HFFc6 (cell line): ENCODE results near the gene CD5L. TPM values are rescaled to one million over a fixed set of nuclear protein-coding genes. Genes with fewer than 3 reads are reported as not detected.

Source experiments
- DNase-seq: peaks from one replicate; pipeline ENCODE4 v3.0.0-alpha.2; 2018
- H3K27ac Mint-ChIP-seq: 2 replicates; pipeline ENCODE4 v1.8.0; 2020; ENCODE audit warnings: mild to moderate bottlenecking, mixed read lengths
- H3K27me3 Mint-ChIP-seq: 2 replicates; pipeline ENCODE4 v1.8.0; 2021; ENCODE audit warnings: mild to moderate bottlenecking, moderate library complexity, mixed read lengths; ENCODE audit not compliant: insufficient read depth
- H3K36me3 Mint-ChIP-seq: 2 replicates; pipeline ENCODE4 v1.8.0; 2021; ENCODE audit warnings: low read depth, mixed read lengths
- H3K4me1 Mint-ChIP-seq: 2 replicates; pipeline ENCODE4 v1.8.0; 2020; ENCODE audit warnings: low read depth, mixed read lengths
- H3K4me3 Mint-ChIP-seq: 2 replicates; pipeline ENCODE4 v1.8.0; 2020; ENCODE audit warnings: mild to moderate bottlenecking, moderate library complexity, mixed read lengths
- H3K9me3 Mint-ChIP-seq: 2 replicates; pipeline ENCODE4 v1.8.0; 2020; ENCODE audit warnings: mild to moderate bottlenecking, mixed read lengths
- total RNA-seq, 6 experiments: library from RNA; stranded (reverse); fragmentation: NEBNext Ultra II Directional; extraction: Animal tissue kit (Norgen Biotek cat#: 25700); gene quantifications; 2 replicates in 1 of 6; 3 replicates in 5 of 6; pipeline ENCODE4 v1.2.3, GENCODE V29; 2021
- TF ChIP-seq, protein P1 (sequence below): fragments of 200-600 bp; sonication (generic); IDR thresholded peaks from 2 replicates; pipeline ENCODE4 v1.5.0; 2021; ENCODE audit warnings: antibody characterized with exemption, mild to moderate bottlenecking

The CD5L gene
- total RNA-seq, 6 experiments from 2014 or later: not detected

- Mint-ChIP-seq H3K4me3 (no peak overlapping the region), H3K27me3 (peaks cover 3% of the 10 kb centered on the region; the same call in 1 of the 2 replicates), H3K4me1 (no peaks in the 10 kb centered on the region), H3K9me3 (no peaks in the 10 kb centered on the region), H3K27ac (no peak overlapping the region), H3K36me3 (no peaks in the 10 kb centered on the region)
- TF ChIP-seq, protein P1, sequence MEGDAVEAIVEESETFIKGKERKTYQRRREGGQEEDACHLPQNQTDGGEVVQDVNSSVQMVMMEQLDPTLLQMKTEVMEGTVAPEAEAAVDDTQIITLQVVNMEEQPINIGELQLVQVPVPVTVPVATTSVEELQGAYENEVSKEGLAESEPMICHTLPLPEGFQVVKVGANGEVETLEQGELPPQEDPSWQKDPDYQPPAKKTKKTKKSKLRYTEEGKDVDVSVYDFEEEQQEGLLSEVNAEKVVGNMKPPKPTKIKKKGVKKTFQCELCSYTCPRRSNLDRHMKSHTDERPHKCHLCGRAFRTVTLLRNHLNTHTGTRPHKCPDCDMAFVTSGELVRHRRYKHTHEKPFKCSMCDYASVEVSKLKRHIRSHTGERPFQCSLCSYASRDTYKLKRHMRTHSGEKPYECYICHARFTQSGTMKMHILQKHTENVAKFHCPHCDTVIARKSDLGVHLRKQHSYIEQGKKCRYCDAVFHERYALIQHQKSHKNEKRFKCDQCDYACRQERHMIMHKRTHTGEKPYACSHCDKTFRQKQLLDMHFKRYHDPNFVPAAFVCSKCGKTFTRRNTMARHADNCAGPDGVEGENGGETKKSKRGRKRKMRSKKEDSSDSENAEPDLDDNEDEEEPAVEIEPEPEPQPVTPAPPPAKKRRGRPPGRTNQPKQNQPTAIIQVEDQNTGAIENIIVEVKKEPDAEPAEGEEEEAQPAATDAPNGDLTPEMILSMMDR: no peak
- no peak for DNase-seq
These were observed 43.4 kb downstream of the CD5L start for GRCh38 chr1:157798211-157798610.

- Mint-ChIP-seq H3K27ac (no peak overlapping the region), H3K9me3 (peaks cover 55% of the 10 kb centered on the region), H3K27me3 (peaks cover 2% of the 10 kb centered on the region), H3K4me3 (no peak overlapping the region), H3K4me1 (no peaks in the 10 kb centered on the region), H3K36me3 (no peaks in the 10 kb centered on the region)
- TF ChIP-seq, protein P1: no peak
- no peak for DNase-seq
These were observed 56.4 kb downstream of the CD5L start for GRCh38 chr1:157785248-157785647.

GRCh38 chr1:157784801-157785200 is 56.8 kb downstream of the CD5L start:
- no peaks in the 10 kb centered on the region for H3K4me1 Mint-ChIP-seq
- peaks cover 2% of the 10 kb centered on the region for H3K27me3 Mint-ChIP-seq
- H3K27ac Mint-ChIP-seq: no peak overlapping the region
- no peak for DNase-seq
- TF ChIP-seq, protein P1: no peak
- peaks cover 54% of the 10 kb centered on the region for H3K9me3 Mint-ChIP-seq
- no peak overlapping the region for H3K4me3 Mint-ChIP-seq
- no peaks in the 10 kb centered on the region for H3K36me3 Mint-ChIP-seq

GRCh38 chr1:157782931-157783330 is 58.7 kb downstream of the CD5L start:
- Mint-ChIP-seq H3K27ac (no peak overlapping the region), H3K9me3 (peaks cover 46% of the 10 kb centered on the region), H3K27me3 (peaks cover 2% of the 10 kb centered on the region), H3K36me3 (no peaks in the 10 kb centered on the region), H3K4me1 (no peaks in the 10 kb centered on the region), H3K4me3 (no peak overlapping the region)
- TF ChIP-seq, protein P1: no peak
- DNase-seq: no peak

DNA sequence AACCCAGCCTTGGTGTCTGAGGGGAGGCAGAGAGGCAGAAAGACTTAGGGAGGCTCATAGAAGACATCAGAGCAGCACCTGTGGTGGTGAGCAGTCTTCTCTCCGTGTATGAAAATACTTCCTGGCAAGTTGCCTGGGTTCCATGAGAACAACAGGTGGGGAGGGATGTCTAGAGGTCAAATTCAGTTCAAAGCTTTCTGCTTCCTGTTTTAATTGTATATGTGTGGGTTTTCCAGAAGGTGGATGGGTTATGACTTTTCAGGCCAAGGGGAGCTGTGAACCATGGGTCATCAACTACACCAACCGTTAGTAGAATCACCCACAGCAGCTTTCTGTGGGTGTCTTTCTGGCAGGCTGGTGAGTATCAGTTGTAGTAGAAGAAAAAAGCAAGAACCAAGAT is 60.6 kb downstream of the CD5L start:
- peaks cover 35% of the 10 kb centered on the region for H3K9me3 Mint-ChIP-seq
- no peaks in the 10 kb centered on the region for H3K36me3 Mint-ChIP-seq
- H3K27ac Mint-ChIP-seq: no peak overlapping the region
- H3K4me1 Mint-ChIP-seq: no peaks in the 10 kb centered on the region
- no peak overlapping the region for H3K4me3 Mint-ChIP-seq
- TF ChIP-seq, protein P1: no peak
- H3K27me3 Mint-ChIP-seq: peaks cover 2% of the 10 kb centered on the region
- DNase-seq: no peak

Other genes with a start within 250 kb of the CD5L start
- not detected for gene FCRL4, start 243.7 kb downstream of the CD5L start, total RNA-seq
- not detected for gene FCRL3, start 141.0 kb downstream of the CD5L start, total RNA-seq
- not detected for gene FCRL2, start 64.7 kb downstream of the CD5L start, total RNA-seq
- not detected for gene FCRL1, start 21.7 kb downstream of the CD5L start, total RNA-seq
- 100 to 1,000 TPM in 5 of 6 experiments, 10 to 100 TPM in 1; 99.5 to 121 (median 107) TPM for gene KIRREL1, start 151.8 kb upstream of the CD5L start, total RNA-seq